OCI-LY1 (cell line): ENCODE data around the gene ESPN.

Experiments
- CTCF ChIP-seq: fragments of 200-600 bp; sonication (generic), shearing (Covaris generic); IDR thresholded peaks from 2 replicates; pipeline ENCODE4 v1.5.1; 2017; ENCODE audit warnings: mild to moderate bottlenecking, antibody characterized with exemption, low read length, moderate library complexity, mixed read lengths
- EZH2 ChIP-seq: fragments of 200-600 bp; sonication (generic), shearing (Covaris generic); IDR thresholded peaks from 2 replicates; pipeline ENCODE4 v1.8.0; 2017; ENCODE audit warnings: borderline replicate concordance, mixed run types, mild to moderate bottlenecking, antibody characterized with exemption, low read length, moderate library complexity, mixed read lengths

GRCh38 chr1:6472391-6472790, 47.8 kb downstream of the ESPN start:
- TF ChIP-seq CTCF (peak; percentile 77), EZH2 (no peak)
